HG02642 (cell line): ENCODE data around the gene PDK2.
"Not testable (repeated sequence)": the region's sequence is repeated elsewhere in the genome, so short reads cannot be mapped to it uniquely, and the experiment has no call there.

Experiments used
- ATAC-seq: cut with Tn5 transposase; IDR thresholded peaks from one replicate; pipeline ENCODE4 v1.9.1; 2021; ENCODE audit warnings: mild to moderate bottlenecking; ENCODE audit not compliant: unreplicated experiment, poor library complexity

Gene PDK2

DNA sequence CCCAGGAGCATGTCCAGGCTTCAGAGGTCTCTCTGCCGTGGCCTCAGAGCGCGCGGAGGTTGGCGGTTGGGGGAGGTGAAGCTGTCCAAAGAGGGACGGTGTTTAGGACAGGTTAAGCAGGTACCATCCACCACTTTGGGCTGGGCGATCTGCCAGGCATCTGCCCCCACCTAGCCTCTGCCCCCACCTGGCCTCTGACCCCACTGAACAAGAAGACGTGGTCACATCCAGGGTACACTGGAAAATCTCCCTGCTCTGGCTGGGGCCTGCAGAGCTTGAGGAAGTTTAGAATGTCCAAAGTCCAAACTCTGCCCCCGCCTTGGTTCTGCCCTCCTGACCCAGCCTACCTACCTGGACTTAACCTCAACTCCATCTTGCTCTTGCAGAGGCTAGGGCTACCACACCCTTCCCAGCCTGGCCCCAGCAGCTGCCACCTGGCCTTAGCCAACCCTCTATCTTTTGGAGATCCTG, 37.6 kb upstream of the PDK2 start:
- ATAC-seq, result no peak

DNA sequence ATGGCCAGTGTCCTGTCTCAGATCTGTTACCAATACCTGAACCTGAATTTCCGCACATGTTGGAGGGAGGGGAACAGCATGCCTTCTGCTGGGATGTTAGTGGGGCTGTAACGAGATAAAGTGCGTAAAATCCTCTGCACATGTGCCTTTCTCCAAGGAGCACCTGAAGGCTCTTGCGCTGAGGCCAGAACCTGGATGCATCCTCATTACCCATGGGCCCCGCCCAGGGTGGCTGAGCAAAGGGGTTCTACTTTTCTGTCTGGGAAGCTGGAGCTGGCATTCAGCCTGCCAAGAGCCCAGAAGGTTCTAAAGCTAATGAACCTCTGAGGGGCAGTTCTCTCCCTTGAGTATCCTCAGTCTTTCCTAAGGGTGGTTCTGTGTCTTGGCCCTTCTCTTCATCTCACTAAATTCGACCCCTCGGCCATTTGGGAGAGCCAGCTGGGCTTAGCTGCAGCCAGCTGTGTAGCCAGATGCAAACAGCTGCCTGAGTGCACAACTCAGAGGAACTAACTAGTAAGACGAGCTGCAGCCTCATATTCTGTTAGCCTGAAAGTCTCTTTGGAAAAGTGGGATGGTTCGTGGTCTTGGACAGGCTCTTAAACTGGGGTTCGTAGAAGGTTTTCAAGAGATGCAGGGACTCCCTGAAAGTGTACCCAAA, 36.7 kb upstream of the PDK2 start:
- no peak for ATAC-seq

- ATAC-seq, result no peak
These were observed 35.9 kb upstream of the PDK2 start for GRCh38 chr17:50059256-50059655.

- no peak for ATAC-seq
These were observed 35.3 kb upstream of the PDK2 start for GRCh38 chr17:50059759-50060273.

DNA sequence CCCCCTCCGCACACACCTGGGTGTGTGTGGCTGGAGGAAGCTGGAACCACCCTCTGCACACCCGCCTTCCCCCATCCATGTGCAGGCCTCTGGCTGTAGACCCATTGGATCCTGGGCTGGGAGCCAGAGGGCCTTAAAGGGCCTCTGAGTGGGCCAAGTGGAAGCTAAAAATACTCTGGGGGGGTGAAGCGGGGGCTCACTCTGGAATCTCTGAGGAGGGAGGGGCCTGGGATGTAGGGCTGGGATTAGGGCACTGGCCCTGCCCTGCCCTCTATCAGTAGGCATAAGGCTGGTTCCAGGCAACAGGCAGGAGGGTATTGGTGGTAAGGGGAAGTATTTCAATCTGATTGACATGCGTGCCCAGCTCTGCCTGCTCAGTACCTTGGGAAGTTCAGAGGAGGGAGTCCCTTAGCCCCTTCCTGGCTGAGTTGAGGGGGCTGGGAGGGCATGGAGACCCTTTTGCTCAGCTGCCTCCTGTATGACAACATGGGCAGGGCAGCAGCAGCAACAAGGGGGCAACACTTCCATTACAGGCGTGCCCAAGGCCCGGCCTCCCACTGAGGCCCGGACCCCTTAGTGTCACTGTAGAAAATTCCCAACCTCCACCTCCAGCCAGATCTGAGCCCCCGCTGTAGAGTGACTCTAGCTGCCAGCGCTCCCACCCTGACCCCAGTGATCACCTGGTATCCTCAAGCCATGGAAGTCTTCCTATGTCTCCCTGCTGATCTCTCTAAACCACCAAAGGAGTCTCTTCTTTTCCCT, 34.0 kb upstream of the PDK2 start:
- no peak for ATAC-seq

GRCh38 chr17:50061713-50062045, 33.5 kb upstream of the PDK2 start:
- ATAC-seq, result not testable (repeated sequence)

DNA sequence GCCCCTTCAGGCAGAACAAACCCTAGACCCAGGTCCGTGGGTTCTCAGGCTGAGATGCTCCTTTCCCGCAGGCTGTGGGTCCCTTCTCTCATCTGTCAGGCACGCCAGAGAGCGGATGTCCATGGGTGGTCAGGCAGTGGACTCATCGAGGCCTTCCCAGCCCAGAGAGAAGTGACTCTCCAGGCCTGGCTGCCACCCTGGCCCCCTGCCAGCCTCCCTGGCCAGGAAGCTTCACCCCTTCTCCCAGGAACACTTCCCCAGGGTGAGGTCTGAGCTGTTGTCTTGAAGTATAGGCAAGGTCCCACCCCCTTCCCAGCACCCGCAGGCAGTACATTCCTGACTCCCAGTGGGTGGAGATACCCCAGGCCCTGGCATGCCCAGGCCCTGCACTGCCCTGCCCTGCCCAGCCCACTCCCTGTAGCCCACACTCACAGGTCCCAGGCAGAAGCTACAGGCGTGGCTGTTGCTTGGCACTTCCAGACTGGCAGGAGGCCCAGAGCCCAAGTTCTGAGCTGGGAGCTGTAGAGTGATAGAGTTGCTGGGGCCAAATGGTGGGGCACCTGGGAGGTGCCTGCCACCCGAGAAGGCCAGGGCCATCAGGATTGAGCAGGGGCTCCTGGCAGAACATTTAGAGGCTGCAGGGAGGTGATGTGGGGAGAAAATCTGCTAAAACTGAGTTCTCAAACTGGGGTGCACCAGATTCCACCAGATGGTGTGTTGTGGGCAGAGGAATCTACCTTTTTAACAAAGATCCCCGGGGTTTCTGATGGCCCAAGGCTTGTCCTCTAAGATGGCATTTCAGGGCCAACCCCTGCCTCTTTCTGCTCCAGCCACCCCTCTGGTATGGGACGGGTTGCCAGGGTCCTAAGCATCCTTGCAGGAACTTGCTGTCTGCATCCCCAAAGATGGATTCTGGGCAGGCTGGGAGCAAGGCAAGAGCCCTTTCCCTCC, 32.6 kb upstream of the PDK2 start:
- no peak for ATAC-seq

GRCh38 chr17:50063561-50064252, 31.4 kb upstream of the PDK2 start:
- ATAC-seq, result no peak

DNA sequence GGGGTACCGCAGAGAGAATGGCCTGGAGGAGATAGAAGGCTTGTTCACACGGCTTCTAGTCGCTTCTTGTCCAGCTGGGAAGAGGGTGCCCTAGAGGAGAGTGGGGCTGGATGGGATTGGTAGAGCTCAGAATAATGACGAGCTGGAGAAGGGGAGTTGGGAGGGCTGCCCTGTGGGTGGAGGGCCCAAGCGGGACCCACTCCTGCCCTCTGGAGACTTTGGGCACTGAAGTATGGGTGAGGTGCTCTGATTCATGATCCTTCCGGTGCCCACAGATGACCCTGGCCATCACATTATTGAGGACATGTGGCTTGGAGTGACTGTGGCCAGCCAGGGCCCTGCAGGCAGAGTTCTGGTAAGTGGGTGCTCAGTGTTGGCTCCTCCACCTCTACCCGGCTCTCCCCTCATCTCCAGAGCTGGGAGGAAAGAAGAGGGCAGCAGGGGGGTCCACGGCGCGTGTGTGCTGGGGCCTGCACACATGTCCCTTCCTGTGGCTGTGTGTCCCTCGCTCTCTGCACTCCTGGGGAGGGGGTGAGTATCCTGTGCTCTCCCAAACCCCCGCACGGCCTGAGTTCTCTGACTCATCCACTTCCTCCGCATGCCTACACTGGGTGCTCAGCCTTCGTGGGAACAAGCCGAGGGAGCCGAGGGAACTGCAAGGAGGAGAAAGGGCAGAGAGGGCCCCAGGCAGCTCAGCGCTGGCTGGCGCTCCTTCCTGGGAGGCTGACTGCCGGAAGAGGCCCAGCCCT, 30.7 kb upstream of the PDK2 start:
- ATAC-seq, result no peak

DNA sequence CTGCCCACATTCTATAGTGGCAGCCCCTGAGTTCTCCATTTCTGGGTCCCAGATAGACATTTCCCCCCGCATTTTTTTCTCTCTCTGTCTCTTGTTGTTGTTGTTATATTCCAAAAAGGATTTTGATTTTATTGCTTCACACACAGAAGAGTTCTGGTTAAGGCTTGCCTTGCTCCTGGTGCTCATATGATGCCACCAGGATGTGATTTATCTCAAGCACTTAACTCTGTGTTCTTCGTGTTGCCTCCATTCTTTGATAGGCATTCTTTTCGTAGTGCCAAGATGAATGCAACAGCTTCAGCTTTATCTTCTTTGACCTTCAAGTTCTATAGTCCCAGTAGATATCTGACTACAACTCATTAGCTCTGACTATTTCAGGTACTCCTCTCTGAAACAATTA, 30.1 kb upstream of the PDK2 start:
- no peak for ATAC-seq

GRCh38 chr17:50066995-50067394, 28.2 kb upstream of the PDK2 start:
- ATAC-seq, result no peak

GRCh38 chr17:50067996-50068395, 27.2 kb upstream of the PDK2 start:
- no peak for ATAC-seq

DNA sequence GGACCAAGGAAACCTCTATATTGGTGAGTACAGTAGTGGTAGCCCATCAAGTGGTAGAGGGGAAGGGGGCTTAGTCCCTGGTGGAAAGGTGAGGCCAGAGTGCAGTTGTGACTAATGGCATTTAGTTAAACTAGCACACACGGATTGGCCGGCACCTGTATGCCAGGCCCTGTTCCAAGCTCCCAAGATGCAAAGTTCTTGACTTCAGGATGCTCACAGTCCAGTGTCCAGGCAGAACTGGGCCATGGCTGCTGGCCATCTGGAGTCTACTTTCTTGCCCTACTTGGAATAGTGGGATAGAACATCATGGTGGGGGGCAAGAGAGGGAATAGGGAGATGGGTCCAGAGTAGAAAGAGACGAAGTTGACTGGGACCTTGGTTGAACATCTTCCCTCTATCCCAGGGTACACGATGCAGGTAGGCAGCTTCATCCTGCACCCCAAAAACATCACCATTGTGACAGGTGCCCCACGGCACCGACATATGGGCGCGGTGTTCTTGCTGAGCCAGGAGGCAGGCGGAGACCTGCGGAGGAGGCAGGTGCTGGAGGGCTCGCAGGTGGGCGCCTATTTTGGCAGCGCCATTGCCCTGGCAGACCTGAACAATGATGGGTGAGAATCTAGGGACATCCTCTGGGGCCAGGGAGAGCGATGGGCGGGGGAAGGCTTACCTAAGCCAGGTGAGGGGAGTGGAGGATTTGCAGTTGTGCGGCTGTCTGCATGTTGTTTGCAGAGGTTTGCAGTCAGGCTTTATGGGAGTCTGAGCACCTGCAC, 24.1 kb upstream of the PDK2 start:
- no peak for ATAC-seq

- no peak for ATAC-seq
These were observed 23.5 kb upstream of the PDK2 start for GRCh38 chr17:50071692-50072091.

DNA sequence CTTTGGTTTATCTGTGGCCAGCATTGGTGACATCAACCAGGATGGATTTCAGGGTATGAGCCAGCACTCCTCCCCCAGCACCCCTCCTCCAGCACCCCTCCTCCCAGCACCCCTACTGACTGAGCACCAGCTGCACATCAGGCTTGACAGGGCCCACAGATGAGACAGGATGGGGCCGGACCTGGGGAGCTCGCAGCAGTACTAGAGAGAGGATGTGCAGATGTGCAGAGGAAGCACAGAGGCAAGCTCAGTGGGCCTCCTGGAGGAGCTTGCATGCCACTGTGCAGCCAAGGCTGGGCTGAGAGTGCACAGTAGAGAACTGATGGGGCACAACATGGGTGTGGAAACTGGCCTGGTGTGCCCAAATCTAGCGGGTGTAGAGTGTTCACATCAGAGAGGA, 23.0 kb upstream of the PDK2 start:
- ATAC-seq, result no peak

DNA sequence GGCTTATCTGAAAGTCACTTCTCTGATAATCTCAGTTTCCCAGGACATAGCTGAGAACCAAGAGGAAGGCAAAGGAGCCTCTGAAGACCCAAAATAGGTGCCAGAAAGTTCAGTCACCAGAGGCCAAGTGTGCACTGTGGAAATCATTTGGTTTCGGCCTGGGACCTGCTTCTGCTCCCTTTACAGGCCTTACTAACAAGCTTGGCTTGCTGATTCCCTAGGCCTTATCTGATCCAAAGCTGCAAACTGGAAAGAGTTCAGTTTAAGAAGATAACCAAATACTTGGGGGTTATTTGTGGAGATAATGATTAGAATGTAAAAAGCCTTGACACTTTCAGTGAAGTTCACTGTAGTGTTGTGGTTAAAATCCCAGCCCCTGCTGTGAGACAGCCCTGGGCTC, 22.2 kb upstream of the PDK2 start:
- ATAC-seq, result no peak

DNA sequence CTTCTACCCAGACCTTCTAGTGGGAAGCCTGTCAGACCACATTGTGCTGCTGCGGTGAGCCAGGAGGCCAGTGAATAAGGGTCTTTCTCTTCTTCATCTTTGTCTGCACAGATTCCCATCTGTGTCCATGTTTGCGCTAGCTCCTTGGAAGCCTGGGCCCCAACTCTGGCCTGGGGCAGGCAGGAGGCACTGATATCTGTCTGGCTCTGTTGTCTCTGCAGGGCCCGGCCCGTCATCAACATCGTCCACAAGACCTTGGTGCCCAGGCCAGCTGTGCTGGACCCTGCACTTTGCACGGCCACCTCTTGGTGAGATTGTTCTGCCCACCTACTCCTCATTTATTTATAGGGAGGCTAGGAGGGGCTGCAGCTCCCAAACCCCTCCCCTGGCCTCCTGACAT, 20.9 kb upstream of the PDK2 start:
- ATAC-seq, result no peak

- no peak for ATAC-seq
These were observed 19.6 kb upstream of the PDK2 start for GRCh38 chr17:50075446-50076032.
